Suprapubic skin (tissue), 4 donors: ENCODE measurements around the gene ATF7IP. TPM values are rescaled to one million over a fixed set of nuclear protein-coding genes. Genes with fewer than 3 reads are reported as not detected.
"Not testable (repeated sequence)": the region's sequence is repeated elsewhere in the genome, so short reads cannot be mapped to it uniquely, and the experiment has no call there.

ENCODE experiments used
- DNase-seq, 2 donors: peaks; one replicate each; pipeline ENCODE4 v3.0.0-alpha.2; 2019; ENCODE audit warnings: low spot score in 2 of 2
- H3K27ac ChIP-seq: fragments of 200-600 bp; sonication (generic); one replicate; pipeline ENCODE4 v1.5.1; 2019
- H3K27me3 ChIP-seq: fragments of 200-600 bp; sonication (generic); one replicate; pipeline ENCODE4 v1.5.1; 2019
- H3K36me3 ChIP-seq: fragments of 200-600 bp; sonication (generic); one replicate; pipeline ENCODE4 v1.5.1; 2019
- H3K4me1 ChIP-seq: fragments of 200-600 bp; sonication (generic); one replicate; pipeline ENCODE4 v1.5.1; 2019
- H3K4me3 ChIP-seq: fragments of 200-600 bp; sonication (generic); one replicate; pipeline ENCODE4 v1.5.1; 2019; ENCODE audit warnings: mild to moderate bottlenecking
- H3K9me3 ChIP-seq: fragments of 200-600 bp; sonication (generic); one replicate; pipeline ENCODE4 v1.5.1; 2019
- CTCF ChIP-seq, 2 donors: fragments of 200-600 bp in 1 of 2; fragments of 450-650 bp in 1 of 2; sonication (generic) in 1 of 2; IDR thresholded peaks; one replicate each; pipeline ENCODE4 v1.5.1; 2016 to 2019; ENCODE audit warnings: antibody characterized with exemption in 2 of 2, mild to moderate bottlenecking in 1 of 2, moderate library complexity in 1 of 2
- EP300 ChIP-seq: sonication (generic); formaldehyde crosslinking; IDR thresholded peaks from one replicate; pipeline ENCODE4 v1.6.1; 2017; ENCODE audit warnings: antibody characterized with exemption
- POLR2A ChIP-seq, 2 donors: fragments of 450-650 bp; IDR thresholded peaks; one replicate each; pipeline ENCODE4 v1.6.1; 2017; ENCODE audit warnings: antibody characterized with exemption in 2 of 2, mild to moderate bottlenecking in 2 of 2, moderate library complexity in 2 of 2
- POLR2AphosphoS5 ChIP-seq, 3 donors: sonication (generic); formaldehyde crosslinking; IDR thresholded peaks; one replicate each; pipeline ENCODE4 v1.6.1; 2017; ENCODE audit warnings: antibody characterized with exemption in 3 of 3
- WGBS: methylation state at CpG from one replicate; pipeline ENCODE4 v1.1.5; 2018; 5-methylcytosine and 5-hydroxymethylcytosine counted together
- total RNA-seq, 4 donors: library from RNA; depleted of rRNA; stranded (reverse); fragments of >200 nt; gene quantifications; one replicate each; pipeline ENCODE4 v1.1.0, GENCODE V29; 2016

ATF7IP gene
- total RNA-seq, 4 donors from 2014 or later, result 41.0 to 79.6 (median 59.2) TPM

GRCh38 chr12:14403293-14403692, 37.8 kb downstream of the ATF7IP start:
- Histone ChIP-seq H3K27ac (peak overlapping the region; percentile 11), H3K9me3 (peaks cover 7% of the 10 kb centered on the region), H3K27me3 (no peaks in the 10 kb centered on the region), H3K36me3 (no peaks in the 10 kb centered on the region), H3K4me1 (peaks cover 19% of the 10 kb centered on the region), H3K4me3 (no peak overlapping the region)
- WGBS, result 39% methylated on average over 1 of the region's 1 CpG
- DNase-seq, result no peak
- TF ChIP-seq EP300, result no peak
- no peak for TF ChIP-seq POLR2AphosphoS5 (IDR thresholded peaks at IDR 0.05)
- TF ChIP-seq POLR2A (IDR thresholded peaks at IDR 0.05), result no peak
- no peak for TF ChIP-seq CTCF (IDR thresholded peaks at IDR 0.05)

- Histone ChIP-seq H3K4me1 (peaks cover 19% of the 10 kb centered on the region), H3K36me3 (no peaks in the 10 kb centered on the region), H3K27me3 (no peaks in the 10 kb centered on the region), H3K27ac (peak overlapping the region; percentile 11), H3K4me3 (no peak overlapping the region), H3K9me3 (peaks cover 7% of the 10 kb centered on the region)
- no peak for DNase-seq
- TF ChIP-seq EP300 (no peak), CTCF (IDR thresholded peaks at IDR 0.05) (no peak), POLR2AphosphoS5 (IDR thresholded peaks at IDR 0.05) (no peak), POLR2A (IDR thresholded peaks at IDR 0.05) (no peak)
- 11% methylated on average over 1 of the region's 1 CpG for WGBS
These were observed 38.3 kb downstream of the ATF7IP start for GRCh38 chr12:14403711-14404196.

GRCh38 chr12:14405407-14405806, 39.9 kb downstream of the ATF7IP start:
- not testable (repeated sequence) for DNase-seq, H3K27ac ChIP-seq, H3K27me3 ChIP-seq, H3K9me3 ChIP-seq, H3K36me3 ChIP-seq, H3K4me3 ChIP-seq
- peaks cover 21% of the 10 kb centered on the region for H3K4me1 ChIP-seq
- 88% methylated on average over 2 of the region's 2 CpGs for WGBS

- TF ChIP-seq EP300, result no peak
- no peak for TF ChIP-seq POLR2AphosphoS5 (IDR thresholded peaks at IDR 0.05)
- no peak for TF ChIP-seq CTCF (IDR thresholded peaks at IDR 0.05)
- no peak for TF ChIP-seq POLR2A (IDR thresholded peaks at IDR 0.05)
- H3K4me3 ChIP-seq, result no peak overlapping the region
- DNase-seq, result no peak
- H3K4me1 ChIP-seq, result peaks cover 23% of the 10 kb centered on the region
- WGBS, result 72% methylated on average over 1 of the region's 1 CpG
- no peaks in the 10 kb centered on the region for H3K9me3 ChIP-seq
- no peaks in the 10 kb centered on the region for H3K36me3 ChIP-seq
- H3K27ac ChIP-seq, result no peak overlapping the region
- no peaks in the 10 kb centered on the region for H3K27me3 ChIP-seq
These were observed 42.7 kb downstream of the ATF7IP start for GRCh38 chr12:14408208-14408607.

- H3K27me3 ChIP-seq, result no peaks in the 10 kb centered on the region
- H3K27ac ChIP-seq, result no peak overlapping the region
- no peak for TF ChIP-seq EP300
- TF ChIP-seq POLR2A (IDR thresholded peaks at IDR 0.05), result no peak
- no peak for TF ChIP-seq POLR2AphosphoS5 (IDR thresholded peaks at IDR 0.05)
- TF ChIP-seq CTCF (IDR thresholded peaks at IDR 0.05), result no peak
- no peaks in the 10 kb centered on the region for H3K9me3 ChIP-seq
- no peak overlapping the region for H3K4me3 ChIP-seq
- WGBS, result 91% methylated on average over 5 of the region's 5 CpGs
- H3K4me1 ChIP-seq, result peaks cover 8% of the 10 kb centered on the region
- no peaks in the 10 kb centered on the region for H3K36me3 ChIP-seq
- DNase-seq, result no peak
These were observed 44.7 kb downstream of the ATF7IP start for GRCh38 chr12:14410177-14410576.
